SK-N-SH treated with all-trans-retinoic acid at 6 μM for 48 hours (cell line): ENCODE data around the gene ADGRL4.

Experiments
- ARNTL ChIP-seq: fragments of 450-650 bp; formaldehyde crosslinking; IDR thresholded peaks from 2 replicates; pipeline ENCODE4 v1.5.0; 2020; ENCODE audit warnings: low read depth, mild to moderate bottlenecking, moderate library complexity, borderline replicate concordance
- BACH2 ChIP-seq: fragments of 250-450 bp; sonication (Bioruptor Pico); IDR thresholded peaks from 2 replicates; pipeline ENCODE4 v1.9.0; 2021; ENCODE audit warnings: mild to moderate bottlenecking, borderline replicate concordance
- ZFP3 ChIP-seq: fragments of 250-450 bp; sonication (Bioruptor Pico); IDR thresholded peaks from 2 replicates; pipeline ENCODE4 v1.5.0; 2020; ENCODE audit warnings: mild to moderate bottlenecking, moderate library complexity
- TF ChIP-seq, protein P1 (sequence below): fragments of 250-450 bp; sonication (Bioruptor Pico); IDR thresholded peaks from 2 replicates; pipeline ENCODE4 v1.5.1; 2021; ENCODE audit warnings: mild to moderate bottlenecking, moderate library complexity
- TF ChIP-seq, protein P2 (sequence below): fragments of 250-450 bp; sonication (Bioruptor Pico); IDR thresholded peaks from 2 replicates; pipeline ENCODE4 v1.5.1; 2020; ENCODE audit warnings: low read depth, mild to moderate bottlenecking, moderate library complexity
- TF ChIP-seq, protein P3 (sequence below): fragments of 250-450 bp; sonication (Bioruptor Pico); IDR thresholded peaks from 2 replicates; pipeline ENCODE4 v1.5.0; 2020; ENCODE audit warnings: mild to moderate bottlenecking, moderate library complexity
- TF ChIP-seq, protein P4 (sequence below): fragments of 250-450 bp; sonication (Bioruptor Pico); IDR thresholded peaks from 2 replicates; pipeline ENCODE4 v1.8.0; 2021; ENCODE audit warnings: low read depth, mild to moderate bottlenecking, moderate library complexity, borderline replicate concordance

DNA sequence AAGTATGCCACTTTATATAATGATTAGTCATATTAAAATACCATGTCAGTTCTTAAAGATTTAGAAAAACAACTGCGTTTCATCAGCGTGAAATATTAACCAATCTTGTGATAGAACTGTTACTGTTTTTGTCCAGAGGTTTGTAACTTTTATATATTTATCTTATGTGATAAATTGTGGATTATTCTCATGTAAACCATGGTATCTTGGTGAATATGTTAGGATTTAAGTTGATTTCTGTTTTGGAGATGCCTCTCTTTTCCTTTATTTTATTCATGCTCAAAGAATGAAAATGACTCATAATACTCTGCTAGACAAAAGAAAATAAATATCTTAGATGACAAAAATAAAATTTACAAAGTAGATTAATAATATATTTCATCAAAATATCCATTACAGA is 88.4 kb downstream of the ADGRL4 start:
- TF ChIP-seq BACH2 (CRISPR knock-in tag) (no peak), ZFP3 (CRISPR knock-in tag) (no peak), ARNTL (CRISPR knock-in tag) (no peak)
- TF ChIP-seq, protein P1, sequence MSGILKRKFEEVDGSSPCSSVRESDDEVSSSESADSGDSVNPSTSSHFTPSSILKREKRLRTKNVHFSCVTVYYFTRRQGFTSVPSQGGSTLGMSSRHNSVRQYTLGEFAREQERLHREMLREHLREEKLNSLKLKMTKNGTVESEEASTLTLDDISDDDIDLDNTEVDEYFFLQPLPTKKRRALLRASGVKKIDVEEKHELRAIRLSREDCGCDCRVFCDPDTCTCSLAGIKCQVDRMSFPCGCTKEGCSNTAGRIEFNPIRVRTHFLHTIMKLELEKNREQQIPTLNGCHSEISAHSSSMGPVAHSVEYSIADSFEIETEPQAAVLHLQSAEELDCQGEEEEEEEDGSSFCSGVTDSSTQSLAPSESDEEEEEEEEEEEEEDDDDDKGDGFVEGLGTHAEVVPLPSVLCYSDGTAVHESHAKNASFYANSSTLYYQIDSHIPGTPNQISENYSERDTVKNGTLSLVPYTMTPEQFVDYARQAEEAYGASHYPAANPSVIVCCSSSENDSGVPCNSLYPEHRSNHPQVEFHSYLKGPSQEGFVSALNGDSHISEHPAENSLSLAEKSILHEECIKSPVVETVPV = no peak
- TF ChIP-seq, protein P2, sequence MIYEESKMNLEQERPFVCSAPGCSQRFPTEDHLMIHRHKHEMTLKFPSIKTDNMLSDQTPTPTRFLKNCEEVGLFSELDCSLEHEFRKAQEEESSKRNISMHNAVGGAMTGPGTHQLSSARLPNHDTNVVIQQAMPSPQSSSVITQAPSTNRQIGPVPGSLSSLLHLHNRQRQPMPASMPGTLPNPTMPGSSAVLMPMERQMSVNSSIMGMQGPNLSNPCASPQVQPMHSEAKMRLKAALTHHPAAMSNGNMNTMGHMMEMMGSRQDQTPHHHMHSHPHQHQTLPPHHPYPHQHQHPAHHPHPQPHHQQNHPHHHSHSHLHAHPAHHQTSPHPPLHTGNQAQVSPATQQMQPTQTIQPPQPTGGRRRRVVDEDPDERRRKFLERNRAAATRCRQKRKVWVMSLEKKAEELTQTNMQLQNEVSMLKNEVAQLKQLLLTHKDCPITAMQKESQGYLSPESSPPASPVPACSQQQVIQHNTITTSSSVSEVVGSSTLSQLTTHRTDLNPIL (CRISPR knock-in tag) = no peak
- TF ChIP-seq, protein P3, sequence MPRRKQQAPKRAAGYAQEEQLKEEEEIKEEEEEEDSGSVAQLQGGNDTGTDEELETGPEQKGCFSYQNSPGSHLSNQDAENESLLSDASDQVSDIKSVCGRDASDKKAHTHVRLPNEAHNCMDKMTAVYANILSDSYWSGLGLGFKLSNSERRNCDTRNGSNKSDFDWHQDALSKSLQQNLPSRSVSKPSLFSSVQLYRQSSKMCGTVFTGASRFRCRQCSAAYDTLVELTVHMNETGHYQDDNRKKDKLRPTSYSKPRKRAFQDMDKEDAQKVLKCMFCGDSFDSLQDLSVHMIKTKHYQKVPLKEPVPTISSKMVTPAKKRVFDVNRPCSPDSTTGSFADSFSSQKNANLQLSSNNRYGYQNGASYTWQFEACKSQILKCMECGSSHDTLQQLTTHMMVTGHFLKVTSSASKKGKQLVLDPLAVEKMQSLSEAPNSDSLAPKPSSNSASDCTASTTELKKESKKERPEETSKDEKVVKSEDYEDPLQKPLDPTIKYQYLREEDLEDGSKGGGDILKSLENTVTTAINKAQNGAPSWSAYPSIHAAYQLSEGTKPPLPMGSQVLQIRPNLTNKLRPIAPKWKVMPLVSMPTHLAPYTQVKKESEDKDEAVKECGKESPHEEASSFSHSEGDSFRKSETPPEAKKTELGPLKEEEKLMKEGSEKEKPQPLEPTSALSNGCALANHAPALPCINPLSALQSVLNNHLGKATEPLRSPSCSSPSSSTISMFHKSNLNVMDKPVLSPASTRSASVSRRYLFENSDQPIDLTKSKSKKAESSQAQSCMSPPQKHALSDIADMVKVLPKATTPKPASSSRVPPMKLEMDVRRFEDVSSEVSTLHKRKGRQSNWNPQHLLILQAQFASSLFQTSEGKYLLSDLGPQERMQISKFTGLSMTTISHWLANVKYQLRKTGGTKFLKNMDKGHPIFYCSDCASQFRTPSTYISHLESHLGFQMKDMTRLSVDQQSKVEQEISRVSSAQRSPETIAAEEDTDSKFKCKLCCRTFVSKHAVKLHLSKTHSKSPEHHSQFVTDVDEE (CRISPR knock-in tag) = no peak
- TF ChIP-seq, protein P4, sequence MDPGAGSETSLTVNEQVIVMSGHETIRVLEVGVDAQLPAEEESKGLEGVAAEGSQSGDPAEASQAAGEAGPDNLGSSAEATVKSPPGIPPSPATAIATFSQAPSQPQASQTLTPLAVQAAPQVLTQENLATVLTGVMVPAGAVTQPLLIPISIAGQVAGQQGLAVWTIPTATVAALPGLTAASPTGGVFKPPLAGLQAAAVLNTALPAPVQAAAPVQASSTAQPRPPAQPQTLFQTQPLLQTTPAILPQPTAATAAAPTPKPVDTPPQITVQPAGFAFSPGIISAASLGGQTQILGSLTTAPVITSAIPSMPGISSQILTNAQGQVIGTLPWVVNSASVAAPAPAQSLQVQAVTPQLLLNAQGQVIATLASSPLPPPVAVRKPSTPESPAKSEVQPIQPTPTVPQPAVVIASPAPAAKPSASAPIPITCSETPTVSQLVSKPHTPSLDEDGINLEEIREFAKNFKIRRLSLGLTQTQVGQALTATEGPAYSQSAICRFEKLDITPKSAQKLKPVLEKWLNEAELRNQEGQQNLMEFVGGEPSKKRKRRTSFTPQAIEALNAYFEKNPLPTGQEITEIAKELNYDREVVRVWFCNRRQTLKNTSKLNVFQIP (CRISPR knock-in tag) = no peak
